Keratinocyte (primary cell): ENCODE results near the gene RC3H2. TPM values are rescaled to one million over a fixed set of nuclear protein-coding genes. Genes with fewer than 3 reads are reported as not detected.

ENCODE experiments used
- DNase-seq: peaks from one replicate; pipeline ENCODE4 v3.0.0-alpha.2; 2011; ENCODE audit warnings: low read depth, missing footprints, low spot score
- FAIRE-seq: peaks from 2 replicates; lab custom pipeline; 2011; peaks lifted over from hg19 to GRCh38; lab: Jason Lieb, UNC
- H2AFZ ChIP-seq: 2 replicates; pipeline ENCODE4 v1.6.0; 2012; ENCODE audit warnings: low read length, control low read depth, inconsistent platforms; ENCODE audit not compliant: control insufficient read depth
- H3K27ac ChIP-seq: 2 replicates; pipeline ENCODE4 v1.5.1; 2011; ENCODE audit warnings: low read length; ENCODE audit not compliant: control insufficient read depth, insufficient read depth
- H3K27me3 ChIP-seq: 3 replicates; pipeline ENCODE4 v1.6.0; 2011; ENCODE audit warnings: low read length; ENCODE audit not compliant: control insufficient read depth, insufficient read depth; ENCODE audit errors: extremely low read depth
- H3K36me3 ChIP-seq, 2 experiments: 2 replicates in 1 of 2; 3 replicates in 1 of 2; pipeline ENCODE4 v1.5.1; 2011; ENCODE audit warnings: low read length in 2 of 2, mild to moderate bottlenecking in 1 of 2; ENCODE audit not compliant: control insufficient read depth in 2 of 2, insufficient read depth in 2 of 2; ENCODE audit errors: extremely low read depth in 1 of 2
- H3K4me1 ChIP-seq: 3 replicates; pipeline ENCODE4 v1.5.1; 2011; ENCODE audit warnings: low read length; ENCODE audit not compliant: control insufficient read depth, insufficient read depth; ENCODE audit errors: extremely low read depth
- H3K4me2 ChIP-seq: 3 replicates; pipeline ENCODE4 v1.6.0; 2011; ENCODE audit warnings: low read depth, low read length; ENCODE audit not compliant: control insufficient read depth, insufficient read depth; ENCODE audit errors: extremely low read depth
- H3K4me3 ChIP-seq, 3 experiments: fragments of 200-600 bp in 1 of 3; sonication (generic) in 1 of 3; 2 replicates in 2 of 3; 3 replicates in 1 of 3; pipeline ENCODE4 v1.5.1; 2011 to 2016; ENCODE audit warnings: low read length in 3 of 3, mild to moderate bottlenecking in 3 of 3, control low read depth in 2 of 3, inconsistent platforms in 1 of 3, low read depth in 1 of 3, mixed read lengths in 1 of 3, mixed run types in 1 of 3, moderate library complexity in 1 of 3; ENCODE audit not compliant: control insufficient read depth in 2 of 3, insufficient read depth in 2 of 3; ENCODE audit errors: extremely low read depth in 1 of 3
- H3K79me2 ChIP-seq: 2 replicates; pipeline ENCODE4 v1.6.0; 2012; ENCODE audit warnings: low read length; ENCODE audit not compliant: control insufficient read depth, insufficient read depth
- H3K9ac ChIP-seq: 3 replicates; pipeline ENCODE4 v1.6.0; 2011; ENCODE audit warnings: low read length; ENCODE audit not compliant: control insufficient read depth, insufficient read depth; ENCODE audit errors: extremely low read depth
- H3K9me1 ChIP-seq: 3 replicates; pipeline ENCODE4 v1.6.0; 2011; ENCODE audit warnings: low read length; ENCODE audit not compliant: control insufficient read depth, insufficient read depth; ENCODE audit errors: extremely low read depth
- H3K9me3 ChIP-seq: 2 replicates; pipeline ENCODE4 v1.5.1; 2012; ENCODE audit warnings: low read depth, low read length; ENCODE audit not compliant: control insufficient read depth
- H4K20me1 ChIP-seq: 3 replicates; pipeline ENCODE4 v1.6.0; 2011; ENCODE audit warnings: low read length; ENCODE audit not compliant: control insufficient read depth, insufficient read depth; ENCODE audit errors: extremely low read depth
- EZH2 ChIP-seq: IDR thresholded peaks from one replicate; pipeline ENCODE4 v1.6.1; 2012; ENCODE audit warnings: inconsistent platforms, mild to moderate bottlenecking, low read length, moderate library complexity
- dilution Hi-C: fragments of 300-500 bp; cut with MboI; formaldehyde crosslinking; loops from one replicate; pipeline ENCODE4 v1.7.0; 2020; ENCODE audit warnings: low sequenced_read_pairs; ENCODE audit not compliant: extremely low pct_ligation_motif_present
- polyA plus RNA-seq, 5 experiments: library from polyadenylated mRNA; depleted of rRNA in 3 of 5; stranded (reverse) in 3 of 5; stranded (forward) in 1 of 5; unstranded in 1 of 5; fragments of >200 nt; gene quantifications; 1 replicate in 1 of 5; 2 replicates in 3 of 5; 3 replicates in 1 of 5; pipeline versions ENCODE4 v1.2.1 to v1.2.3, GENCODE V29; 2011 to 2012; ENCODE audit warnings: missing spikeins in 2 of 5, low read depth in 1 of 5, low replicate concordance in 1 of 5
- TF ChIP-seq, protein P1 (sequence below), 3 experiments: IDR thresholded peaks in 1 of 3; conservative IDR thresholded peaks in 1 of 3; optimal IDR thresholded peaks in 1 of 3; 2 replicates in 2 of 3; 3 replicates in 1 of 3; pipeline versions ENCODE3 to v1.5.1; 2011; ENCODE audit warnings: low read length in 3 of 3, mild to moderate bottlenecking in 3 of 3, moderate library complexity in 2 of 3, control low read depth in 1 of 3, inconsistent platforms in 1 of 3; ENCODE audit not compliant: insufficient read depth in 2 of 3; ENCODE audit errors: extremely low read depth in 1 of 3

The RC3H2 gene
- polyA plus RNA-seq, 1 donor (not counting 4 experiments of a cell fraction or from before 2014, with no cell fraction given) = 34.2 TPM

DNA sequence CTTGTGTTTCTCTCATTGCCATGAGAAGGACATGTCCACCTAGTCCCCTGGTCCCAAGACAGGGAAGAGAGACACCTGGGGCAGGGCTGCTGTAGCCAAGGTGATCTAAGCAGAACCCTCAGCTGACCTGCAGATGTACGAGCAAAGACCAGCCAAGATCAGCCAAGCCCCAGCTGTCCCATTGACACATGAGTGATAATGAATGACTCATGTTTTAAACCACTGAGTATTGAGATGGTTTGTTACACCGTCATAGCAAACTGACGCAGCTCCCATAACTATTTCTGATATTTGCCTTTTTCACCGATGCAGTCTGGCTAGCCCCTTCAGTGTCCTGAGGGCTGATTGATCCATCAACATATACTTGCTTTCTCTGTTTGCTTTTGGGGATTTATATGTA lies 98.5 kb downstream of the RC3H2 start:
- Histone ChIP-seq H3K4me1 (peaks cover 7% of the 10 kb centered on the region), H3K9ac (no peak overlapping the region), H3K79me2 (no peaks in the 10 kb centered on the region), H3K27ac (no peak overlapping the region), H3K9me1 (no peaks in the 10 kb centered on the region), H3K9me3 (peaks cover 2% of the 10 kb centered on the region), H4K20me1 (no peaks in the 10 kb centered on the region), H3K27me3 (no peaks in the 10 kb centered on the region), H3K4me2 (no peak overlapping the region), H2AFZ (no peak overlapping the region), H3K36me3 (no peaks in the 10 kb centered on the region), H3K4me3 (no peak overlapping the region)
- FAIRE-seq (no peak), DNase-seq (no peak)
- no peak for TF ChIP-seq EZH2
- TF ChIP-seq, protein P1, sequence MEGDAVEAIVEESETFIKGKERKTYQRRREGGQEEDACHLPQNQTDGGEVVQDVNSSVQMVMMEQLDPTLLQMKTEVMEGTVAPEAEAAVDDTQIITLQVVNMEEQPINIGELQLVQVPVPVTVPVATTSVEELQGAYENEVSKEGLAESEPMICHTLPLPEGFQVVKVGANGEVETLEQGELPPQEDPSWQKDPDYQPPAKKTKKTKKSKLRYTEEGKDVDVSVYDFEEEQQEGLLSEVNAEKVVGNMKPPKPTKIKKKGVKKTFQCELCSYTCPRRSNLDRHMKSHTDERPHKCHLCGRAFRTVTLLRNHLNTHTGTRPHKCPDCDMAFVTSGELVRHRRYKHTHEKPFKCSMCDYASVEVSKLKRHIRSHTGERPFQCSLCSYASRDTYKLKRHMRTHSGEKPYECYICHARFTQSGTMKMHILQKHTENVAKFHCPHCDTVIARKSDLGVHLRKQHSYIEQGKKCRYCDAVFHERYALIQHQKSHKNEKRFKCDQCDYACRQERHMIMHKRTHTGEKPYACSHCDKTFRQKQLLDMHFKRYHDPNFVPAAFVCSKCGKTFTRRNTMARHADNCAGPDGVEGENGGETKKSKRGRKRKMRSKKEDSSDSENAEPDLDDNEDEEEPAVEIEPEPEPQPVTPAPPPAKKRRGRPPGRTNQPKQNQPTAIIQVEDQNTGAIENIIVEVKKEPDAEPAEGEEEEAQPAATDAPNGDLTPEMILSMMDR (optimal IDR thresholded peaks at IDR 0.05 in 1 of 3, IDR thresholded peaks at IDR 0.05 in 1 of 3, conservative IDR thresholded peaks at IDR 0.05 in 1 of 3; ENCODE audit: extremely low read depth in 1 of 3, insufficient read depth in 2 of 3, low read length in 3 of 3) = no peak
- dilution Hi-C loops = loop anchor here (25.0 kb wide), 1 partner anchor 344 kb away; no protein-coding TSS in a partner anchor

DNA sequence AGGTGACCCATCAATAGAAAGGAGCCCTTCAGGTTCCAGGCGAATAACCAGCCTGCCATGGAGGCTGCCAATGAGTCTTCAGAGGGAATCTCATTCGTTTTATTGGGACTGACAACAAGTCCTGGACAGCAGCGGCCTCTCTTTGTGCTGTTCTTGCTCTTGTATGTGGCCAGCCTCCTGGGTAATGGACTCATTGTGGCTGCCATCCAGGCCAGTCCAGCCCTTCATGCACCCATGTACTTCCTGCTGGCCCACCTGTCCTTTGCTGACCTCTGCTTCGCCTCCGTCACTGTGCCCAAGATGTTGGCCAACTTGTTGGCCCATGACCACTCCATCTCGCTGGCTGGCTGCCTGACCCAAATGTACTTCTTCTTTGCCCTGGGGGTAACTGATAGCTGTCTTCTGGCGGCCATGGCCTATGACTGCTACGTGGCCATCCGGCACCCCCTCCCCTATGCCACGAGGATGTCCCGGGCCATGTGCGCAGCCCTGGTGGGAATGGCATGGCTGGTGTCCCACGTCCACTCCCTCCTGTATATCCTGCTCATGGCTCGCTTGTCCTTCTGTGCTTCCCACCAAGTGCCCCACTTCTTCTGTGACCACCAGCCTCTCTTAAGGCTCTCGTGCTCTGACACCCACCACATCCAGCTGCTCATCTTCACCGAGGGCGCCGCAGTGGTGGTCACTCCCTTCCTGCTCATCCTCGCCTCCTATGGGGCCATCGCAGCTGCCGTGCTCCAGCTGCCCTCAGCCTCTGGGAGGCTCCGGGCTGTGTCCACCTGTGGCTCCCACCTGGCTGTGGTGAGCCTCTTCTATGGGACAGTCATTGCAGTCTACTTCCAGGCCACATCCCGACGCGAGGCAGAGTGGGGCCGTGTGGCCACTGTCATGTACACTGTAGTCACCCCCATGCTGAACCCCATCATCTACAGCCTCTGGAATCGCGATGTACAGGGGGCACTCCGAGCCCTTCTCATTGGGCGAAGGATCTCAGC lies 104.8 kb downstream of the RC3H2 start, which contains the start of gene OR1K1:
OR1K1 (plus strand) TSS at position 58 of the 995 bp plus-strand sequence; CDS start at position 58, 0 bp downstream.
- H3K27me3 ChIP-seq = no peaks in the 10 kb centered on the region
- no peaks in the 10 kb centered on the region for H3K79me2 ChIP-seq
- no peaks in the 10 kb centered on the region for H4K20me1 ChIP-seq
- H3K4me1 ChIP-seq = no peaks in the 10 kb centered on the region
- H3K9me1 ChIP-seq = no peaks in the 10 kb centered on the region
- H3K4me2 ChIP-seq = no peak within 1 kb of the TSS
- H3K9me3 ChIP-seq = no peaks in the 10 kb centered on the region
- dilution Hi-C loops = loop anchor here (25.0 kb wide), 1 partner anchor 338 kb away; no protein-coding TSS in a partner anchor
- H3K27ac ChIP-seq = no peak within 1 kb of the TSS
- FAIRE-seq = no peak
- no peak within 1 kb of the TSS for H2AFZ ChIP-seq
- H3K4me3 ChIP-seq = no peak within 1 kb of the TSS
- H3K9ac ChIP-seq = no peak within 1 kb of the TSS
- DNase-seq = no peak
- no peaks in the 10 kb centered on the region for H3K36me3 ChIP-seq
- no peak for TF ChIP-seq EZH2
- TF ChIP-seq, protein P1 (optimal IDR thresholded peaks at IDR 0.05 in 1 of 3, IDR thresholded peaks at IDR 0.05 in 1 of 3, conservative IDR thresholded peaks at IDR 0.05 in 1 of 3; ENCODE audit: extremely low read depth in 1 of 3, insufficient read depth in 2 of 3, low read length in 3 of 3) = no peak
